HK-2 (cell line): Measurements from ENCODE around the gene FGF9.

Experiments
- DNase-seq: peaks from one replicate; pipeline ENCODE4 v3.0.0-alpha.2; 2018; ENCODE audit not compliant: unreplicated experiment

Gene FGF9

DNA sequence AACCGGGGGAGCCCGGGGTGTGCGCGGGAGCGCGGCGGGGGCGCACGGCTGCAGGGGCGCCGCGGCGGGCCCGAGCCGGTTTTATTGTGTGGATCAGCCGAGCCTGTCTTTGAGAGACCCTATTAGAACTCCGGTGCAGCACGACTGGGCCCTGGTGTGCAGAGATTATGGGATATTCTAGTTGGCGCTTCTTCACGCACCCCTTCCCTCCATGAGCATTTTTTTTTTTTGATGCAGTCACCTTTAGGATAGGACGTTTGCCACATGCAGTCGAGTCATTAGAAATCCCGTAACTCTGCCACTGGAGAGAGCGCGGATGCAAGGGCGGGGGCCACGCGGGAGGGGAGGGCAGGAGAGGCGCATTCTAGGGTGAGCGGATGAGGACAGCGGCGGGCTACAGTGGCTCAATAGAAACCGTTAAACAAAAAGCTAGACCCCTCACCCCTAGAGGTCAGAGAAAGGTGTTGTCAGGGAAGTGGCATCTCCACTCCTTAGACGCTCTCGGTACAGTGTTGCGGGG lies 3.7 kb downstream of the FGF9 start:
- DNase-seq, result no peak

DNA sequence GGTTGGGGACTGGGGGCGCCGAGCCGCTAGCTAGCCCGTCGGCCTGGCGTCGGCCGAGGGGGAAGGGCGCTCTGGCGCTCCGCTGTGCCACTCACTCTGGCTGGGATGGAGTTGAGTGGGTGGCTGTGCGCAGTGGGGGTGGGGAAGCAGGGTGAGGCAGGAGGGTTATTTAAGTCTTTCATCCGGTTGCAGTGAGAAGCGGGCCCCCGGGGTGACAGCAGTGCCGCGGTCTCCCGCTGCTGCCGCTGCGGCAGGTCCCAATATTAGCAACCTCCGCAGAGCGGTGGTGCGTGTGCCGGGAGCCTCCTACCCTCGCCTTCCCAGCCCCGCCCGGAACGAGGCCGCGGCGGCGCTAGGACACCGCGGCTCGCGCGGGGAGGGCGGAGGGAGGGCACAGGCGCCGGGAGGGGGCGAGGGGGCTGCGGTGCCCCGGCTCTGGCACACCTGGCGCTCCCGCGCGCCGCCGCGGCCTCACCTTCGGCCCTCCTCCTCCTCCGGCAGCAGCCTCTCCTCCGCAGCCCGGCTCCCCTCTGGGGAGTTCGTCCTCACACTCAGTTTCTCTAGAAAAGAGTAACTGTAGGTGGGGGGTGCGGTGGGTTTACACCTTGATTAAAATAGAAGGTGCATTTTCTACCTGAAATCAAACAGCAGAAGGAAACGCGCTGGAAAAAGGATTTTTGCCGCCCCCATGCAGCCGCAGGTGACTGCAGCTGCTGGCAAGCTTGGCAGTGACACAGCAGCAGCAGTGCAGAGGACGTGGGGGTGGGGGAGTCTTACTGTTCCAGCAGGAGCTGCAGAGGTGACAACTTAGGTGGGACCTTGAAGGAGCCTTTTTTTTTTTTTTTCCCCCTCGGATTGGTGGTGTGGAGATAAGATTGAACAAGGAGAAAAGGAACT lies 4.5 kb downstream of the FGF9 start:
- no peak for DNase-seq

DNA sequence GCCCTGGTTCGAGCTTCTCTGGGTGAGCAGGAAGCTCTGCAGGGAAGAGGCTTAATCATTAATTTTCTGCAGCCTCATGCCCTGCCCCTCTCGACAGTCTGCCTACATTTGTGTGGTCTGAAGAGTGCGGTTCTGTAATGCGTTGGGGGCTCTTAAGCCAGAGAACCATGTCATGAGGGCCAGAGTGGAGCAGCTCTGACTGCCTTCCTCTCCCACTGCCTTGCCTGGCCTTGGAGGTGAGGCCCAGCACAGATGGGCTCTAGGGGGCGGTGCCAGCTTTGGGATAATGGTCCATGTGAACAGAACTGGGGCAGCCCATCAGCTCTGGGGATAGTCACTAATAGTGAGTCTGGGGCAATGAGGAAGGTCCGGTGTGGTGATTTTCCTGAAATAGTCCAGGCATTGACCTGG lies 5.7 kb downstream of the FGF9 start:
- DNase-seq, result no peak

DNA sequence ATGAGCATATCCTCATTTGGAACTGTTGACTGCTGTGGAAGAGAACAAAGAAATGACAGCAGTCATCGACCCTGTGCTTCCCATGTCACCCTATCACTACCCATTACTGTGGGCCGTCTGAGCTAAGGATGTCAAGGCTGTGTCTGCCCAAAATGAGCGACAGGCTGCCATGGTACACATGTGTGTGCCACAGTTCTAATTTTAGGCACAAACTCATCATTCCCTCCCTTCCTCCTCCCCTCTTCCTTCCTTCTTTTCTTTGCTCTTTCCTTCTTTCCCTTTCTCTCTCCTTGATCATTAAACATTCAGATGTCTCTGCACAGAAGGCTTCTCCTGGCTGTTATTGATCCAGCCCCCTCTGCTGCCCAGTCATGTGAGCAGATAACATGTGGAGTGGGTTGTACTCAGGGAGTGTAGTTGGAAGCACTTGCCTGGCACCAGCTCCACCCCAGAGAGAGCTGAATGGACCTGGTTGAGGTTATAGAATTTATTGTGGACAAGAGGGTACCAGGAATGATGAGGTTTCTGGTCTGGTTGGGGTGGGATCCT lies 6.3 kb downstream of the FGF9 start:
- DNase-seq, result no peak

DNA sequence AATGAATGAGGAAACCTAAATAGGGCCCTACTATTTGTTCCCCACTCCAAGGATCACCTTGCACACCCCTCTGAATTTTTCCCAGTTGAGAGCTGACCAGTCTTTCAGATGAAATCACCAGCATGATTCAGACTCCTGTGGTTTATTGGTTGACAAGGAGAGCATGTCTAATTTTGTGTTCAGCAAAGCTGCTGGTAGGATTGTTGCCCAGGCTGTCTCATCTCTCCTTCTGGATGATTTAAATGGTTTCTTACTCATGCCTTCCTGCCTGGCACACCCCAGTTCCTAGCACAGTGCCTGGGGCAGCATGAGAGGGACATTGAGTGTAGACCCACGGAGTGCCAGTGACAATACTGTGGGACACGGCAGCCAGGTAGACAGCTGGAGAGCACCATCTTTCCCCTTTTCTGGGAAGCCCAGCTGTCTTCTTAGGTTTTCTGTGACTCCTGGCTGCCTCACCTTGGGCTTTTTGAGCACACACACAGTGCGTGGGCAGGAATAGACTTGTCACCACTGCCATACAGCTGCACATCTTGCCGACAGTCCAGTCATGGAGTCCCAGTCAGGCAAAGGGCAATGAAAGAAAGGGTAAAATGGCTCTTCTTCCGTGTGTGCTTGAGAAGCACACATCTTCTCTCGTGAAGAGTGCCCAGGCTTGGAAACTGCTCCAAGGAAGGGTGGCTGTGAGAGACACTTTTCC lies 12.3 kb downstream of the FGF9 start:
- no peak for DNase-seq

DNA sequence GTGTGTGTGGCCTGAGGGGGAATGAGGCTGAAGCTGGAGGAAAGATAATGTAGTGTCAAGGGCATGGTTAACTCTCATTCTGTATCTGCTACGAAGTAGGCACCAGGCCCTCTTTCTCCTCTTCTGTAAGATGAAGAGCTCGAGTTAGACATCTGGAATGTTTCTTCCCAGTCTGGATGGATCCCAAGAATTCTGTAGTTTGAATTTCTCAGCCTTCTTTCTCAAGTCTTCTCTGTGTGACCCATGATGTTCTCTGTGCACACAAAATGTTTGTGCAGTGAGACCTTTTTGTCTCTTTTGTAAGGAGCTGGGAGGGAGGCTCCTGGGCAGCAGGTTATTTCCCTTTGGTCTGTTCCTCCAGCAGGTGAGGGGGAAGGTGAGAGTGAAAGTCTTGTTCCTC lies 13.7 kb downstream of the FGF9 start:
- DNase-seq, result no peak

DNA sequence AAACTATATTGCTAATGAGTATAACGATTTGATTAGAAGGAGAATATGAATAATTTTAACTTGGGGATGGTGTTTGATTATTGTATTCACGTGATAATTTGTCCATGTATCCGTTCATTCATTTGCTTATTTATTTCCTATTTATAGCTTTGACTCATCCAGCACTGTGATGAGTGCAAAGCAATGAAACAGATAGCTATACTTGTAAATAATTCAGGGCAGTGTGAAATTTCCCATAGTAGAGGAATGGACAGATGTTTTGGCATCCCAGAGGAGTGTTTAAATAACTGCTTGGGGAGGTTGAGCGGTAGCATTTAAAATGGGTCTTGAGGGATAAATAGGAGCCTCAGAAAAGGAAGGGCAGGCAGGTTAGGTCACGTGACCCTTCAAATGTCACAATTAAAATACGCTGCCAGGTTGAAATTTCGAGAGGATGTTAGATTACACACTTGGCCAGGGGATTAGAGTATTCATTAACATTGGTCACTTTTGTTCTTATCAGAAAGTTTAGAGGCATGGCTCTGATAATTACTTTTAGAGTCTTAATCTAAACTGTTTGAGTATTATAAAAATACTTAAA lies 14.7 kb downstream of the FGF9 start:
- DNase-seq, result no peak

DNA sequence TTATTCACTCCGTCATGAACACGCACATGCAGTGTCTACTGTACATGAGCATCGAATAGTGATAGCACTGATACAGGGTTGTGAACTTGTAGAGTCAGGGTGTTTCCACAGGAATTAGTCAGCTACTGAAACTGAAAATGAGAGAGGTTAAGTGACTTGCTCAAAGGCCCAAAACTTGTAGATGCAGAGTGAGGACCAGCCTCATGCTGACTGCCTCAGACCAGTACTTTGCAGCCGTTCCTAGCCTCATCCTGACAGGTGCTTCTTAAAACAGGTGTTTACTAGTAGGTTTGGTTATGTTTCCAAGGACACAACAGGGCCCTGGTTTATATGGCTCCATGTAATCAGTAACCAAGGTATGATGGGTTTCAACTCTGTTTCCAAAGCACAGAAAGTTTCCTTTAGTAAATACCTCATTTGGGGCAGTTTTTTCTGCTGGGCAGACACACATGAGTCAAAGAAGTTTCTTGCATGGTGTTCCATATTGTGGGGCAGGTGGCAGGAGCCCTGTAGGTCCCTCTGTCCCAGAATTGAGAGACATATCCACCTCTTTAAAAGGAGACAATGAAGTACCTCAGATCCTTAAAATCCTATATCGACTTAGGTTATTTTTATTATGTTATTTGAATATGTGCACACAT lies 16.0 kb downstream of the FGF9 start:
- DNase-seq, result no peak

DNA sequence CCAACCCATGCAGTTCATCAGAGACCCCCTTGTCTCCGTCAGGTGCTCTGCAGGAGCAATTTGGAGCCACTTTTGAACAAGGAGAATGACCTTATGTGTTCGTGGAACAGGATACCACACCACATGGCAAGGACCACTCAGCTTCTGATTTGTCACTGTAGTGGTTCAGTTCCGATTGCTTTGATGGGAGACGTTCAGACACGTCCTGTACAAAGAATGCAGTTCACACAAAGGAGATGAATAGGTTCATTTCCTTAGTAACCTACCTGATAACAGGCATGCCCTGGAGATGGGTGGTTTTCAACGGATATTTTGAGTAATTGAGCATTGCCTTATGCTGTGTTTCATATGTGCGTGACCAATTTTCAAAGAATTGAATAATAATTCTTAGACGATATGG lies 17.2 kb downstream of the FGF9 start:
- no peak for DNase-seq

DNA sequence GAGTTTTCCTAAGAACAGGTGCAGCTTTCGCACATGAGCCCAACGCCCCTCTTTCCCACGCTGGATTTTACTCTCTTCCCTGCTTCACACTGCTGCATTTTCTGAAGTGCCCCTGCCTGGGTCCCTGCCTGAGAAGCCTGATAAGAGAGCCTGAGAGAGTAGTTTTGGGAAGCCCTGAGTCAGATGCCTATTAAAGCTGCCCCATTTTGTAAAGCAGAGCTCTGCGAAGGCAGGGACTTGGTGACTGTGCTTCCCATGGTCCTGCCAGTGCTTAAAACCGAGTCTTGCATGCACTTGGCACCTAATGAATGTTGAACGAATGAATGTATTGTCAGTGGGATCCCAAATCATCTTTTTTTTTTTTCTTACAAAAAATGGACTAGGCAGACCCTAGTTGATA lies 18.2 kb downstream of the FGF9 start:
- no peak for DNase-seq

DNA sequence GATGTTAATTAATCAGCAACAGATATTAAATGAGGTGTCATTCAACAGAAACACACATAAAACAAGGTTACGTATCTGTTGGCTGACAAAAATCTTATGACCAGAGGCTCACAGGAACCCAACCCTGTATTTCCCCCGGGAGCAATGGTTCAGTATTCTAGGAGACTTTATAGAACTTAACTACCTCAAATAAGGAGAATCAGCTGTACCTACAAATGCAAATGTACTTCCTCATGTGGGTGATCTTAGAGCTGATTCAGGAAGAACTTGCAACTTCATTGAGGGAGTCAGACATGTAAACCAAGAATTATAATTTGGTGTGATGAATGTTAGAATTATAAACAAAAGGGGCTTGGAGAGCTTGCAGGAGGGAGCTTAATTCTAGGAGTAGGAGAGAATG lies 20.1 kb downstream of the FGF9 start:
- no peak for DNase-seq

DNA sequence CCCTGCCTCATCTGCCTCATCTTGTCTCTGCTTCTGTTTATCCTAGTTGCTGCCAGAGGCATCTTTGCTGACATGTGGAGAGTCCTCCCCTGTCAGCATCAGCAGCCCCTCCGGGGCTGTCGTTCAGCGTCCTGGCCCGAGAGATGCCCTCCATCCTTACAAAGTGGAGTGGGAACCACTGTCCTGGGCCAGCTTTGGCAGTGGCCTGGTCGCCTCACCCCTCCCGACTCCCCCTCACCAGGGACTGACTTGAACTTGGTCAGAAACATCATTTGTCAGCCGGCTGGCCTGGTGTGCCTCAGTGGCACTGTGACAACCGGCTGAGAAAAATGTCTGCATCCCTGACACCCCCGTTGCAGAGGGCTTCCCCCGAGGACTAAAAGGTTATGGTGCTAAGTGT lies 20.6 kb downstream of the FGF9 start:
- DNase-seq, result no peak

DNA sequence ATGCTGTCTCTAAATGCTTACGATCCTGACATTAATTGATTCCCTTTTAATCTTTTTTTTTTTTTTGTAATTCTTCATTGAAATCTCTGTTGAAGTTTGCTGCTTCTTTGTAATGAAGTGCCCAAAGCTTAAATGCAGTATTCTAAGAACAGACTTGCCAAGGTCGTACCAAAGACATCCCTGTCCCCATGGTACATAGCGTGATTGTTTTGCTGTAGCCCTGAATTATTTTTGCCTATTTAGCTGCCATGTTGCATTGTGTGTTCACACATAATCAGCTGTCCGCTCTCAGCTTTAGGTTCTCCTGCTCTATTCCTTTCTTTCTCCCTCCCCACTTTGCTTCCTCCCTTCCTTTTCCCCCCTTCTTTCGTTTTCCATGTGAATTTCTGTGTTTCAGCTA lies 21.1 kb downstream of the FGF9 start:
- no peak for DNase-seq

DNA sequence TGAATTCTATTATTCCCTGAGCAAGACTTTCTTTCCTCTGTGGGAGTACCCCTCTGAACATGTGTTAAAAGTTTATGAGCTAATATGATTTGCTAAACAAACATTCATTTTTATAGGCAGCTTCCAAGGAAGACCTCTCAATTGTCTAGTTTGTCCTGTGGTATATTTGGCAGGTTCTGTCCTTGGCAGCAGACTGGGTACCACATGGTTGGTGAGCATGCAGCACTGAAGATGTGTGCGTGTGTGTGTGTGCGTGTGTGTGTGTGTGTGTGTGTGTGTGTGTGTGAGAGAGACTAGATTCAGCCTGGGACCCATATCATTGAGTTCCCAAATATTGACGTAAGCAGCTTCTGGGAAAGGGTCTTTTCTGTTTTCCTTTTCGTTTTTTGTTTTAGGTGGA lies 24.0 kb downstream of the FGF9 start:
- no peak for DNase-seq

DNA sequence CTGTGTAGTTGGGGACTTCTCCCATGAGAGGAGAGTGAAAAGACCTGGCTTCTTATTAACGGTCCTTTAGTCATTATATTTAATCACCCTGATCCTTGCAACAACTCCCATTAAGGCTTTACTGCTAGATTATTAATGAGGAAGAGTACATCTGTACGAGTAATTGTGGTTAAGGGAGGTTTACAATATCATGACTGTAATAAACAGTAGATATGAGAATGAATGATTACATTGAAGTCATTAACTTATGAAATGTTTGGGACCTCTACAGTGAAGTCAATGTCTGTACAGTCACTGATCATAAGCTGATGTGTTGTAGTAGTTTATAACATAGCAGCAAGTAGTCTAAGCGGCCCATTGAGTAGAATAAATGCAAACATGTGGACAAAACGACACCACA lies 24.7 kb downstream of the FGF9 start:
- DNase-seq, result no peak

DNA sequence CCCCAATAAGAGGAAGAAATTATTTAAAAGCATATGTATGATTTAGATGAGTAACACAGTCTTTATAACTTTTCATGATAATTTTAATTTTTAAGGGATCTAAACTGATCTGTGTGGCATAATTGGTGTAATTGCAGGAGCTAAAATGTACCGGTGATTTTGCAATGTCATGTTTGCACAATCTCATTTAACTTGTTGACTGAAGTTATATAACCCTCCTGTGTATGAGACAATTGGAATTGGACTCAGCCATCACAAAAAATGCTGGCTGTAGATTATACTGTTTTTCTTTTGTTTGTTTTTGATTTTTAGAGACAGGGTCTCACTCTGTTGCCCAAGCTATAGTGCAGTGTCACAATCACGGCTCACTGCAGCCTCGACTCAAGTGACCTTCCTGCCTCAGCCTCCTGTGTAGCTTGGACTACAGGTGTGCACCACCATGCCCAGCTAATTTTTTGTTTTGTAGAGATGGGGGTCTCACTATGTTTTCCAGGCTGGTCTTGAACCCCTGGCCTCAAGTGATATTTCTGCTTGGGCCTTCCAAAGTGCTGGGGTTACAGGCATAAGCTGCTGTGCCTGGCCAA lies 26.1 kb downstream of the FGF9 start:
- no peak for DNase-seq

DNA sequence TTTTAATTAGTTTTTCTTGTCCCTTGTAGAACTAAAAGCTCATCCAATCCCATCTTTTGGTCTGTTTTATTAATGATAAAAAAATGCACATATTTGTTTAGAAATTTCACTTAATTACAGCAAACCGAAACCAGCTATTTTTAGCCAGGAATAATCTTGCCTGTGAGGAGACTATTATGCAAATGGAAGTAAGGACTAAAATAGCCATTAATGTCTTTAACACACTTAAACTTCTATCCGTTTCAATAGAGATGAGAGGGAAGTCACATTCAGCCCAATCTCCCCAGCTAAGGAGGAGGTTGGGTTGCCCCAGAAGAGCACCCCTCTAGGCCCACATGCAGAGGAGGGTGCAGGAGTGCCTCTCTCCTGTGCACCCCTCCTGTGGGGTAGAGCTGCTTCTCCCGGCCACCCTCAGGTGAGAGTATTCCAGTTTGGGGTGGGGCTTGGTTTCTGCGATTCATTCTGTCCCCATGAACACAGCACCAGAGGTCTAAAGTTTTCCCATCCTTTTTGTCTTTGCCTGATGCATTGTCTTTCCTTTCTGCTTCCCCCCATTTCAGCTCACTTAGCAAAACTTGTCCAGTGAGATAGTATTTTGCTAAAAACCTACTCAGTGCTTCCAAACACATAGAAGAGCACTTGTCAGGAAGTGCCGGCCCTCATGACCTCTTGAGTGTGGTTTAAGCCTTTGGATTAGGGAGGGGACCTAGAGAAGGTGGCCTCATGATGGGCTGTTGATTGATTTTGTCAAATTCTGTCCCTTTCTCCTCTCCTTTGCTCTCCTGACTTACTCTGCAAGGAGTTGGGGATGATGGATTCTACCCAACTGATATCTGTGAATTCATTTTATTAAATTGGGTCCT lies 28.2 kb downstream of the FGF9 start:
- DNase-seq, result no peak

DNA sequence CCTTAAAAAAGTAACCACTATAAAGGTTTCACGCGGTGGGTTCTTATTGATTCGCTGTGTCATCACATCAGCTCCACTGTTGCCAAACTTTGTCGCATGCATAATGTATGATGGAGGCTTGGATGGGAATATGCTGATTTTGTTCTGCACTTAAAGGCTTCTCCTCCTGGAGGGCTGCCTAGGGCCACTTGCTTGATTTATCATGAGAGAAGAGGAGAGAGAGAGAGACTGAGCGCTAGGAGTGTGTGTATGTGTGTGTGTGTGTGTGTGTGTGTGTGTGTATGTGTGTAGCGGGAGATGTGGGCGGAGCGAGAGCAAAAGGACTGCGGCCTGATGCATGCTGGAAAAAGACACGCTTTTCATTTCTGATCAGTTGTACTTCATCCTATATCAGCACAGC lies 30.6 kb downstream of the FGF9 start:
- no peak for DNase-seq

DNA sequence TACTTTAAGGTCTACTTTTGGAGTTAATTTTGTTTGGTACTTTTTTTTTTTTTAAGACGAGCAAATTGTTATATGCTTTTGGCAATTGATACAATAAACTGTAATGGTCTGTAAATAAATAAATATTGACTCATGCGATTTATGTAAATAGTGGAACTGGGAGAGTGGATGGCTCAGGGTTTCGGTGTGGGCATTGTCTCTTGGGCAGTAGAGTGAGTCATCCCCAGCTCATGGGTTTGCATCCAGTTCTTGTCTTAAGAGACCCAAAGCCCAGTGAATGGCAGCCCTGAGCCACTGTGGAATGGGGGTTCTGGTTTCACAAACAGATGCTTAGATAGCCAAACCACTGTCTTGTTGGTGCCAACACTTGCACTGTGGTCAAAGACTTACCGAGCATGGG lies 33.0 kb downstream of the FGF9 start:
- no peak for DNase-seq

DNA sequence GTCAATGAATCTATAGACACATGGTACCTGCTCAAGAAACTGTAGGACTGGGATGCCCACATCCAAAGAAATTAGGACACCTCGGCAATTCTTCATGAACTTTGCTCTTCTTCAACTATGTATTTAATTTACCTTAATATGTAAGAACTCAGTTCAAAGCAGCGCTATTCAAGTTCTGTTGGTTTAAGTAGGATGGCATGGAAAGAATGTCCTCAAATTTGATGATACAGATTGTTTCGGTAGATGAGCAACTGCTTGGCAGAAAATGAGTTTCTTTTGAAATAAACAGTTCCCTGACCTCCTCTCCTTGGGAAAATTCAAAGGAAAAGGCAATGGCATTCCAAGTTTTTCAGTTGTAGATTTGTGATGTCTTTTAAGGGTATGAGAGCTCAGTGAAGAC lies 36.7 kb downstream of the FGF9 start:
- DNase-seq, result no peak

DNA sequence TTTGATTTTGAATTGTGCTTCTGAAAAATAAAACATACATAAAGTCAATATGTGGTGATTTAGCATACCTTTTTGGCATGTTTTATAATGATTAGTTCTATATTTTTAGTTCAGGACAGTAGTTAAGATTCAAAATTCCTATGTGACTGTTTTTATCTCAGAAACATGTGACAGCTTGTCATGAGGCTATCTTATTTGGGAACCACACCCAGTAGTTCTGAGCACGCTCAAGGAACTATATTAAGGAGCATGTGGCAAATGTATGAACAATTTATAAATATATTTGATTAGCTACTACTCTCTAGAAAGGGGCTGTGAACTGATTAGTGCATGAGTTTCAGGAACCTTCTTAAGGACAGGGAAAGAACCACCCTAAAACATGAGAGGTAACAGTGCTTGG lies 38.8 kb downstream of the FGF9 start:
- DNase-seq, result no peak
